DMS153 (cell line): Measurements from ENCODE around the gene NEK5.
"Not testable (repeated sequence)": the region's sequence is repeated elsewhere in the genome, so short reads cannot be mapped to it uniquely, and the experiment has no call there.

Experiments used
- DNase-seq: peaks from one replicate; lab custom pipeline; 2025; lab: John Stamatoyannopoulos, UW

The NEK5 gene

GRCh38 chr13:52128714-52129700 is at the start of gene NEK5:
TSS of gene NEK5 (minus strand) at chr13:52129073. CDS start at chr13:52127482, 1,591 bp downstream.
- DNase-seq = peak; percentile 41

GRCh38 chr13:52177276-52177675 is 48.4 kb upstream of the NEK5 start:
- no peak for DNase-seq

GRCh38 chr13:52173970-52174369 is 45.1 kb upstream of the NEK5 start:
- DNase-seq = not testable (repeated sequence)

GRCh38 chr13:52173373-52173772 is 44.5 kb upstream of the NEK5 start:
- DNase-seq = no peak

- not testable (repeated sequence) for DNase-seq
Observed at GRCh38 chr13:52171686-52172085, 42.8 kb upstream of the NEK5 start.

- DNase-seq = not testable (repeated sequence)
Observed at GRCh38 chr13:52170828-52171391, 42.0 kb upstream of the NEK5 start.

GRCh38 chr13:52169839-52170238 is 41.0 kb upstream of the NEK5 start:
- DNase-seq = no peak

- no peak for DNase-seq
Observed at GRCh38 chr13:52165411-52165810, 36.5 kb upstream of the NEK5 start.

GRCh38 chr13:52164989-52165388 is 36.1 kb upstream of the NEK5 start:
- no peak for DNase-seq

- not testable (repeated sequence) for DNase-seq
Observed at GRCh38 chr13:52163878-52164277, 35.0 kb upstream of the NEK5 start.

GRCh38 chr13:52162279-52163101 is 33.6 kb upstream of the NEK5 start:
- no peak for DNase-seq

GRCh38 chr13:52161181-52161646 is 32.3 kb upstream of the NEK5 start:
- no peak for DNase-seq

GRCh38 chr13:52160506-52160905 is 31.6 kb upstream of the NEK5 start:
- no peak for DNase-seq

GRCh38 chr13:52160053-52160452 is 31.2 kb upstream of the NEK5 start:
- no peak for DNase-seq

- peak; percentile 16 for DNase-seq
Observed at GRCh38 chr13:52159159-52159982, 30.5 kb upstream of the NEK5 start, which contains the start of gene NEK3. TSS of gene NEK3 (minus strand) at chr13:52159597. CDS start at chr13:52156191, 3,406 bp downstream.

GRCh38 chr13:52158629-52159158 is 29.8 kb upstream of the NEK5 start:
- DNase-seq = no peak

- DNase-seq = no peak
Observed at GRCh38 chr13:52156724-52157261, 27.9 kb upstream of the NEK5 start.

- DNase-seq = no peak
Observed at GRCh38 chr13:52155177-52155576, 26.3 kb upstream of the NEK5 start.

- no peak for DNase-seq
Observed at GRCh38 chr13:52147225-52147624, 18.4 kb upstream of the NEK5 start.

- DNase-seq = no peak
Observed at GRCh38 chr13:52141299-52141698, 12.4 kb upstream of the NEK5 start.

- DNase-seq = no peak
Observed at GRCh38 chr13:52137489-52137888, 8.6 kb upstream of the NEK5 start.
